Fibroblast of skin of right biceps (primary cell): ENCODE data around the gene PPP1R14D.

Source experiments
- DNase-seq: peaks from one replicate; pipeline ENCODE4 v3.0.0-alpha.2; 2013

Gene PPP1R14D

GRCh38 chr15:40776537-40777141, 51.9 kb downstream of the PPP1R14D start:
- DNase-seq = no peak

GRCh38 chr15:40775740-40776536, 52.6 kb downstream of the PPP1R14D start:
- DNase-seq = no peak

- DNase-seq = no peak
Observed at GRCh38 chr15:40775007-40775406, 53.5 kb downstream of the PPP1R14D start.

GRCh38 chr15:40773902-40774301, 54.6 kb downstream of the PPP1R14D start:
- DNase-seq = no peak

GRCh38 chr15:40773496-40773895, 55.0 kb downstream of the PPP1R14D start:
- DNase-seq = no peak

GRCh38 chr15:40772014-40772413, 56.5 kb downstream of the PPP1R14D start:
- DNase-seq = no peak

GRCh38 chr15:40771242-40771641, 57.3 kb downstream of the PPP1R14D start:
- DNase-seq = no peak

- no peak for DNase-seq
Observed at GRCh38 chr15:40770147-40770721, 58.3 kb downstream of the PPP1R14D start.

GRCh38 chr15:40769274-40770146, 59.0 kb downstream of the PPP1R14D start, which contains the start of gene C15orf62:
C15orf62 (plus strand) TSS chr15:40769980; CDS start chr15:40770496, 516 bp downstream.
- DNase-seq = peak; percentile 34

- no peak for DNase-seq
Observed at GRCh38 chr15:40768521-40769273, 59.8 kb downstream of the PPP1R14D start.

- no peak for DNase-seq
Observed at GRCh38 chr15:40767838-40768500, 60.5 kb downstream of the PPP1R14D start.

- no peak for DNase-seq
Observed at GRCh38 chr15:40766906-40767837, 61.3 kb downstream of the PPP1R14D start.

- DNase-seq = peak; percentile 49
Observed at GRCh38 chr15:40766194-40766815, 62.2 kb downstream of the PPP1R14D start.
